HG03175 (cell line): ENCODE data around the gene PLAAT3.
"Not testable (repeated sequence)": the region's sequence is repeated elsewhere in the genome, so short reads cannot be mapped to it uniquely, and the experiment has no call there.

Experiments used
- ATAC-seq: cut with Tn5 transposase; IDR thresholded peaks from one replicate; pipeline ENCODE4 v1.9.1; 2021; ENCODE audit warnings: mild to moderate bottlenecking, moderate library complexity; ENCODE audit not compliant: unreplicated experiment

PLAAT3 gene

DNA sequence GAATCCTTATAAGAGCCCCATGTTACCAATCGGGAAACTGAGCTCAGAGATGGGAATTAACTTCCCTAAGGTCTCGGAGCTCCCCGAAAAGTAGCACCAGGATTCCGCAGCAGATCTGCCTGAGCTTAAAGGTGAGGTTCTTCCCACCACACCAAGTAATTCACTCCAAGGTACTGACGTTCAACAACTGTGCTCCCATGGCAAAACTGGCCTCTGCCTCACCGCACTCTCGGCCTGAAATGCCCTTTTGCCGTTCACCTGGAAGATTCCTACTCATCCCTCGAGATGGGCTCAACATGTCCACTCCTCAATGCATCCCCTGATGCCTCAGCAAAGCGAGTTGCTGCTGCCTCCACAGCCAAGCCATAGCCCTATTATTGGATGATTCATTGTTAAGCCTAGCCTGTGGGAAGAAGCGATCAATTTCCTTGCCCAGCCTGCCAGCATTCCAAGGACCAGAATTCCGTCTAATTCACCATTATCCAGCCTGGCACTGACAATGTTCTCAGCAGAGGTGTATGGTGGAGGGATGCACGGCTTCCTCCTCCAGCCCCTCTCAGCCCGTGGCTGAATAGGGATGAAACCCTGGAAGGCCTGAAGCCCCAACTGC, 4.2 kb downstream of the PLAAT3 start:
- ATAC-seq, result no peak

DNA sequence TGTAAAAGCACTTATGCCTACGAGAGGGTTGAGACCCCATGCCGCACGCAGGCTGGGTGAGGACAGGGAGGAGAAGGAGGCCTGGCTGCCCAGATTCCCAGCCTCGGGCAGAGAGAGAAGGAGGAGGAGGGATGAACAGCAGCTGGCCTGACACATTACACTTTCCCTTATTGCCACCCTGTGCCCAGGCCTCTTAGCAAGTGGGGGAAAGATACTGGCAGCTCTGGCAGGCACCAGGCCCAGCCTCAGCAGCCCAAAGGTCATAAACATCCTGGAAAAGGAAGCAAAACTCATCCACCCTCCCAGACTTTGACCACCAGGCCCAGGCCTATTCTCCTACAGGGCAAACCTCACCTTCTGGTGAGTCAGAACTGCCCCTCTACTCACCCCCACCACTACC, 4.7 kb downstream of the PLAAT3 start:
- ATAC-seq, result no peak

DNA sequence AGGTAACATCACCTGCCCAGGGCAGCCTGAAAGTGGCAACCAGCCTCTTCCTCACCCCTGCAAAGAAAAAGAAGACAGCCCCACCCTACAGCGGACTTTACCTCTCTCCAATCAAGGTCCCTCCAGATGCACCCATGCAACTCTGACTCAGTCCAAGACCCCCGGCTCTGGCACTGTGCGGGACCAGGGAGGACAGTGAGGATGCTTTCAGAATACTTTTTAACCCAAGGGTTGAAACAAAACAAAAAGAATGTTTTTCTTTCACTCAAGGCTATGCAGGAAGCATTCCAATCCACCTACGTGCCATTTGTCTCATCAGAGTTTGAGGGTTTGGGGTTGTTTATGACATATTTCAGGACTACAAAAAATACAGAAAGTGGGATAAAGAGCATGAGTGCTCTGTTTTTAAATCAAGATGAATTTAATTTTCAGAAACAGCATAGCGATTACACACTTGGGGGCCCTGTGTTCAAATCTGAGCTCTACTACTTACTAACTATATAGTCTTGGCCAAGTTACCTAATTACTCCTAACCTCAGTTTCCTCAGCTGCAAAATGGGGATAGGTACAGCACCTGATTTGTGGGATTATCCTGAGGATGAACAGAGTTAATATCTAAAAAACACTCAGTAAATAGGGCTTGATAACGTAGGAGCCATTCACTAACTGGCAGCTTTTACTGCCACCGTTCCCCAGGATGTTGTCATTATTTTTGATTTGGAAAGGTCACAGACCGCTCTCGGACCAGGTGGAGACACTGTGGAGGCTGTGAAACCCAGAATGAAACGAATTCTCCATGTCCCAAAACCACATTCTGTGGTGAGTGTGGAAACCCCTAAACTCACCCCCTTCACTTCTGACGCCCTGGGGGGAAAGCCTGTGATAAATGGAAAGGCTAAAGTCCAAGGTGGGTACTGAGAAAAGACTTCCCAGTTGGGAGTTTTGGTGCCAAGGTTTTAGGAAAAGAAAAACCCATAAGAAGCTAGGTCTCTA, 5.6 kb downstream of the PLAAT3 start:
- no peak for ATAC-seq

DNA sequence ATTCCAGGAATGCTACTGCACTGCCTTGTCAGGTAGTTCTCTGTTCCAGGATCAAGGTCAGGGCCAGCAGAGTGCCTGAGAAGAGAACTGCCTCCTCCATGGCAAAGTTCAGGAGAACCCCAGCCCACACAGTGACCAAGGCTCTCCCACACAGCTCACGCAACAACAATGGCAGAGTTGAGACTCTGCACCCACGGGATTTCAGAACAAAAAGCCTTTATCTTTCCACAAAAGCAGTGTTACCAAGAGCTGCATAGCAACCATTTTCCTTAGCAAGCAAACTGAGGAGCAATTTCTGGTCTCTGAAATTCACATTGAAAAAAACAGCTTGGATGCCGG, 11.1 kb downstream of the PLAAT3 start:
- no peak for ATAC-seq

DNA sequence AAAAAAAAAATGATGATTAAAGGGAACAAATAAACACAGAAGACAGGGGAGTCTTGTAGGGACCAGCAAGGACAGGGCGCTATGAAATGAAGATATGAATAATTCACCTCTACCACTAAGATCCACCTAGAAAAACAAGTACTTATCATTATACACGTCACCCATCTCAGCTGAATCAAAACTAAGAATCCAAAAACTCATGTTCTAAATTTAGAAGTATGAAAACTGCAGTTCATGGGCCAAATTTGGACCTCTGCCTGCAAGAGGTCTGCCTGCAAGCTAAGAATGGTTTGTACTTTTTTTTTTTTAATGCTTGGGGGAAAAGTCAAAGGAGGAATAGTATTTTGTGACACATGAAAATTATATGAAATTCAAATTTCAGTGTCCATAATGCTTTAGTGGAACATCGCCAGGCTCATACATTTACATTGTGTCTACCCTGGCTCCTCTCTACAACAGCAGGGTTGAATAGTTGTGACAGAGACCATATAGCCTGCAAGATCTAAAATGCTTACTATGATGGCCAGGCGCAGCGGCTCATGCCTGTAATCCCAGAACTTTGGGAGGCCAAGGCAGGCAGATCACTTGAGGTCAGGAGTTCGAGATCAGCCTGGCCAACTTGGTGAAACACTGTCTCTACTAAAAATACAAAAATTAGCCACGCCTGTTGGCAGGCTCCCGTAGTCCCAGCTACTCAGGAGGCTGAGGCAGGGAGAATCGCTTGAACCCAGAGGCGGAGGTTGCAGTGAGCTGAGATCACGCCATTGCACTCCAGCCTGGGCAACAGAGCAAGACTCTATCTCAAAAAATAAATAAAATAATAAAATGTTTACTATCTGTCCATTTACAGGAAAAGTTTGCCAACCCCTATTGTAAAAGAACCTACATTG, 11.7 kb downstream of the PLAAT3 start:
- ATAC-seq, result not testable (repeated sequence)

DNA sequence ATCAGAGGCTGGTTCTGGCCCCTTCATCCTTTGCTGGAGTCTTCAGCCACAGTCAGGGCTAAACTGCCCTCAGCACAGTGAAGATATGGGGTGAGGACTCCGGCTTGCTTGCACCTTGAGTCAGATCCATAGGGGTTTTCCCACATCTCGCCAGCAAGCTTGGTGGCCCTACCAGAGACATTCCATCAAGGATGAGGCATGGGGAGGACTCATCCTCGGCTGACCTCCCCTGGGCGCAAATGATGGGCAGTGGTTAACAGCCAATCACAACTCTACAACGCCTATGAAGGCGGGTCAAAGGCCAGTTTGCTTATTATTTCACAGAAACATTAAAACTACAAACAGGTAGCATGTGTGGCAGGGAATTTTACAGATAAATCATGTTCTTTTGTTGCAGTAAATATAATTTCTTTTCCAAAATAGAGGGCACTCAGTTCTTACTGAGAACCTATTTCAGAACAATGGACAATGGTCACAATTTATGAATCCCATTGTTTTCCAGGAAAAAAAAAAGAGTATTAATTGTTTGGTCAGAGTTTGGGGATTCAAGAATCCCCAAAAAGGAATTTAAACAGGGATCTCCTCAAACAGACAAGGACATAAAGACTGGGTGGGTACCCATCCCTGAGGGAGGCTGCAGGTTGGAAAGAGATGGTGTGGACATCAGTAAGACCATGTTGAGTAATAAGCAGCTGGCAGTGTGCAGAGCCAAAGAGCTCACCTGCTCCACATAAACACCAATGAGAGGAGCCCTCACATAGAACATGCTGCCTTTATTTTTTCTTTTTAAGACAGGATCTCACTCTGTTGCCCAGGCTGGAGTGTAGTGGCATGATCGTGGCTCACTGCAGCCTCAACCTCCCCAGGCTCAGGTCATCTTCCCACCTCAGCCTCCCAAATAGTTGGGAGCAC, 14.8 kb downstream of the PLAAT3 start:
- no peak for ATAC-seq

DNA sequence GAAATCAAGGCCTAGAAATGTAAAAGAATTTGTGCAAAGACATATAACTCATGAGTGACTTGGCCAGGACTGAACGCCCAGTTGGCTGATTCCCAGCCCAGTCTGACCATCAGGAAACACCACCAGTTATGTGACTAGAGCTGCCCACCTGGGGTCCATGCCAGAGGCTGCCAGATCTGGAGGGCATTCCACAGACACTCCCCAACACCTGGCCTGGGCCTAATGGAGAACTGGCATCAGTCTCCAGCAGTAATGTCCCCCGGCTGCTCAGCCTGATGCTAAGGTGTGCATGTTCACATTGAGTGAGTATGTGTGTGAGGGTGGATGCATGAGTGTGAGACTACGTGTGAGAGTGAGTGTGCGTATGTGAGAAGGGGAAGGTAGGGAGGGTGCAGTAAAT, 15.7 kb downstream of the PLAAT3 start:
- ATAC-seq, result no peak

DNA sequence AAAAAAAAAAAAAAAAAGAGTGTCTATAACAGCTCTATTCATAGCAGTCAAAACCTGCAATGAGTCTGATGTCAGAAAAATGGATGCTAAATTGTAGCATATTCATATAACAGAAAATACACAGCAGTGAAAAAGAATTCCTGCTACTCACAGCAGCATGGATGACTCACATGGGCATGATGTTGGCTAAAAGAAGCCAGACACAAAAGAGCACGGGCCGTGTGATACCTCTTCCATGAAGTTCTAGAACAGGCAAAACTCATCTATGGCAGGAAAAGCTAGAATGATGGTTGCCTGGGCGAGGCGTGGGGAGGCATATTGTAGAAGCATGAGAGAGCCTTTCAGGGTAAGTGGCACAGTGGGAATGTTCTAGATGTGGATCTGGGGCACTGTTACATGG, 18.9 kb downstream of the PLAAT3 start:
- no peak for ATAC-seq

DNA sequence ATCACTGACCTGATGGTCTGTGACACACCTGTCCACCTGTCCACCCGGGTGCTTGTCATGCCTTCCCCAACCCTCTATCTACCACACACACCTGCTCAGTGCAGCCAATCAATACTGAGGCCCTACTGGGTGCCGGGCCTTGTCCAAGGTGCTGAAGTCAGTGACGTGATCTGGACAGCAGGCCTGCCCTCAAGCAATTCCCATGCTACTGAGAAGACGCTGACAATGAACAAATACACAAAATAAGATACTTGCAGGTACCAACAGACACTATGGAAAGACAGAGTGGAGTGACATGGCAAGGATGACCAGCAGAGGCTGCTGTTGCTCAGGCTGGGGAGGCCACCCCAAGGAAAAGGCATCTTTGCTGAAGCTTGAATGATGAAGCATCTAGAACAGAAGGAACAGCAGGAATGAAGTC, 21.2 kb downstream of the PLAAT3 start:
- no peak for ATAC-seq

DNA sequence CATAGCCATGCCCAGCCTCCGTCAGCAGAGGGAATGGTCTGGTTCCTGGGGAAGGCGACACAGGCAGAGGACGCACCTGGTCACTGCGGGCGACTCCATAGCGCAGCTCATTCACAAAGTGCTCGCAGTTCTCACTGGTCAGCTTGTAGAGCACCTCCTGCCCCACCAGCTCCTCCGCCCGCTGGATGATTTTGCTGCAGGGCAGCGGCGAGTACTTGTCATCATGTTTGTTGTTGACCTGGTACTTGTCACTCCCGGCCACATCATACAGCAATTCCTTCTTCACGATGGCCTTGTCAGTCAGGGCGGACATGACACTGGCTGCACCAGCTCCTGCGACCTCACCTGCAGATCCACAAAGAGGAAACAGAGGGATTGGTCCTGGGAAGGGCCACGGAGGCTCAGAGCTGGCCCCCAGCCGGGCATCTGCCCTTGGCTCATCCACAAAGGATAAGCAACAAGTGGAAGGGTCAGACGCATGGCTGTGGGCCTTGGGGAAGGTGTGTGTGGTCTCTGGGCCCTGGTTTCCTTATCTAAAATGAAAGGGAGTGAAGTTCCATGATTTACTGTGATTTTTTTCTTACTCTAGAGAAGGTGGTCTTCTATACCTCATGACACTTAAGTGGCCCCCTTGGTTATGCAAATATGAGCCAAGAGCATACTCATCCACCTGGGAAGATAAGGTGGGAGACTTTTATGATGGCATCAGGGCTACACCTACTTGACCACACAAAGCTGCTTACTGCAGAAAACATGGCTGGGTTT, 24.0 kb downstream of the PLAAT3 start:
- no peak for ATAC-seq

DNA sequence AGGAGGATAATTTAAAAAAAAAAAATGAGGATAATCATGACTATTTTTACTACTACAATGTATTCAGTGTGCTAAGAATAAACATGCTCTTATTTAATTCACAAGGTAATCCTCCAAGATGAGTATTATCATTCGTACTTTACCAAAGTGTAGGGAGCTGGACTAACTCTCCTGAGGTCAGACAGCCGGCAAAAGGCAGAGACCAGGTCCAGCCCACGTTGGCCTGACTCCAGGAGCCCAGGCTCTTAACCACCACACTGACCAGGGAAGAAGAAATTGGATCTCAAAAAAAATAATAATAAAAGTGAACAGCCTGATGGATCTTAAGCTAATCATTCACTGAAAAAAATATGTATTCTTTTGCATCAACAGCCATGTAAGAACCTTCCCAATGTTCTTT, 25.2 kb downstream of the PLAAT3 start:
- no peak for ATAC-seq

DNA sequence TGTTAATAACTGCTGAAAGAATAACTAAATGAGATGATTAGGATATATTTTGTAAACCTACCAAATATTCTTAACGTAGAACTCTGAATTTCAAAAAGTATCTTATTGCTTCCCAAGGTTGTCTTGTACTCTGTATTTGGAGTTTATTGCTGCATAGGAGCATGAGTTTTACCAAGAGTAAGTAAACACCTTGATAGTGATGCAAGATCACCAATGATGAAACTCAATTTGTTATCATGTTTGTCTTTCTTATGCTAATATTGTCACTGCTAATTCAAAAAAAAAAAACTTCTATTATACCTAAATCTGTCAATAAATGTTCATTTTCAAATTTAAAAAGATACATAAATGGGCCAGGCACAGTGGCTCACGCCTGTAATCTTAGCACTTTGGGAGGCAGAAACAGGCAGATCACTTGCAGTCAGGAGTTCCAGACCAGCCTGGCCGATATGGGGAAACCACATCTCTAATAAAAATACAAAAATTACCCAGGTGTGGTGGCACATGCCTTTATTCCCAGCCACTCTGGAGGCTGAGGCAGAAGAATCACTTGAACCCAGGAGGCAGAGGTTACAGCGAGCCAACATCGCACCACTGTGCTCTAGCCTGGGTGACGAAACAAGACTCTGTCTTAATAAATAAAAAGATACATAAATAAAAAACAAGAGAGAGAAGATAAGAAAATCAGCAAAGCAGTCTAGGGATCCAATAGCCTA, 27.6 kb downstream of the PLAAT3 start:
- ATAC-seq, result no peak

DNA sequence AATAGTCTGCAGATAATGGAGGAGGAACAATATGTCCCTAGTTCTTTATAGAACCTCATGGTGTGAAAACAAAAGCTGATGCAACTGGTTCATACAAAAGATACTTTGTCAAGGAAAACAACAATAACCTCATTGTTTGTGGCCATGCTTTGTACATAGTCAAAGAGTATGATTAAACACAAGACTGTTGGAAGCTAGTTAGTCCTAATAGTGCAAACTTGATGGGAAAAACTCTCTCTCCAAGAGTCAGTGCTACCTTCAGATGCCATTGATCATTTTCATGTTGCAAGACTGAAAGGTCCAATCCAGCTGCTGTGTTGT, 30.9 kb downstream of the PLAAT3 start:
- no peak for ATAC-seq

DNA sequence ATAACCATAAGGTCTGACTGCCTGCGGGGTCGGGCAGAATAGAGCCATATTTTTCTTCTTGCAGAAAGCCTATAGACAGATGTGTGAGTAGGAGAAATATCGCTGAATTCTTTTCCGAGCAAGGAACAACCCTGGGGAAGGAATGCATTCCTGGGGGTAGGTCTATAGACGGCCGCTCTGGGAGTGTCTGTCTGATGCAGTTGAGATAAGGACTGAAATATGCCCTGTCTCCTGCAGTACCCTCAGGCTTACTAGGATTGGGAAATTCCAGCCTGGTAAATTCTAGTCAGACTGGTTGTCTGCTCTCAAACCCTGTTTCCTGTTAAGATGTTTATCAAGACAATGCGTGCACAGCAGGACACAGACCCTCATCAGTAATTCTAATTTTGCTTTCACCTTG, 33.0 kb downstream of the PLAAT3 start:
- not testable (repeated sequence) for ATAC-seq

DNA sequence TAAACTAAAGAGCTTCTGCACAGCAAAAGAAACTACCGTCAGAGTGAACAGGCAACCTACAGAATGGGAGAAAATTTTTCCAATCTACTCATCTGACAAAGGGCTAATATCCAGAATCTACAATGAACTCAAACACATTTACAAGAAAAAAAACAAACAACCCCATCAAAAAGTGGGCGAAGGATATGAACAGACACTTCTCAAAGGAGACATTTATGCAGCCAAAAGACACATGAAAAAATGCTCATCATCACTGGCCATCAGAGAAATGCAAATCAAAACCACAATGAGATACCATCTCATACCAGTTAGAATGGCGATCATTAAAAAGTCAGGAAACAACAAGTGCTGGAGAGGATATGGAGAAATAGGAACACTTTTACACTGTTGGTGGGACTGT, 35.4 kb downstream of the PLAAT3 start:
- ATAC-seq, result not testable (repeated sequence)

DNA sequence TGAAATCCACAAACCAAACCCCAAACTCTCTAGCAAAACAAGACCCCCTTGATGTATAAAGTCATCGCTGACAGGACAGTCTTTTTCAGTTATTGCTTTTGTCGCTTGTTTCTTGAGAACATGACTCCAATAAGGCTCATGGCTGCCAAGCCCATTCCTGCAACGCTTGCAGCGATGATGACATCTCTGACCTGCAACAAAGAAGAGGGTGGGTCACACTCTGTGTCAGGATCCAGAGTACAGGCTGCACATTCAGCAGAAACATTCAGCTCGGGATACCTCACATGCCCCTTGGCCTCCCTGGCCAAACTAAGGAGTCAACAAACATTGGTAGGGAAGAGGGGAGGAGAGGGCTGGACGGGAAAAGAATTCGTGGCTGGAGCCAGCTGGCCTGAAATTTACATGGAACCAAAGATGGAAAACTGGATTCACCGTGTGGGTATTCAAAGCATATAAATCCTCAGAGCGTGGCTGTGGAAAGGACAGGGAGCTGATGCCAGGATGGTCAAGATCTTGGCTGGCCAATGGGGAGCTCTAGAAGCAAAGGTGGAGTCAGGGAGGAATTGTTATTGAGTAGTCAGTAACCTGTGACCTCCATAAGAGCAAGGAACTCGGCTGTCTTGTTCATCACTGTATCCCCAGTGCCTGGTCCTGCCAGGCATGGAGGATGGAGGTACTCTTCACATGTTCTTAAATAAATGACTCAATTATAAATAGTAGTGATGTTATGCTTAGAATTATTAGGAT, 39.2 kb downstream of the PLAAT3 start:
- ATAC-seq, result no peak

DNA sequence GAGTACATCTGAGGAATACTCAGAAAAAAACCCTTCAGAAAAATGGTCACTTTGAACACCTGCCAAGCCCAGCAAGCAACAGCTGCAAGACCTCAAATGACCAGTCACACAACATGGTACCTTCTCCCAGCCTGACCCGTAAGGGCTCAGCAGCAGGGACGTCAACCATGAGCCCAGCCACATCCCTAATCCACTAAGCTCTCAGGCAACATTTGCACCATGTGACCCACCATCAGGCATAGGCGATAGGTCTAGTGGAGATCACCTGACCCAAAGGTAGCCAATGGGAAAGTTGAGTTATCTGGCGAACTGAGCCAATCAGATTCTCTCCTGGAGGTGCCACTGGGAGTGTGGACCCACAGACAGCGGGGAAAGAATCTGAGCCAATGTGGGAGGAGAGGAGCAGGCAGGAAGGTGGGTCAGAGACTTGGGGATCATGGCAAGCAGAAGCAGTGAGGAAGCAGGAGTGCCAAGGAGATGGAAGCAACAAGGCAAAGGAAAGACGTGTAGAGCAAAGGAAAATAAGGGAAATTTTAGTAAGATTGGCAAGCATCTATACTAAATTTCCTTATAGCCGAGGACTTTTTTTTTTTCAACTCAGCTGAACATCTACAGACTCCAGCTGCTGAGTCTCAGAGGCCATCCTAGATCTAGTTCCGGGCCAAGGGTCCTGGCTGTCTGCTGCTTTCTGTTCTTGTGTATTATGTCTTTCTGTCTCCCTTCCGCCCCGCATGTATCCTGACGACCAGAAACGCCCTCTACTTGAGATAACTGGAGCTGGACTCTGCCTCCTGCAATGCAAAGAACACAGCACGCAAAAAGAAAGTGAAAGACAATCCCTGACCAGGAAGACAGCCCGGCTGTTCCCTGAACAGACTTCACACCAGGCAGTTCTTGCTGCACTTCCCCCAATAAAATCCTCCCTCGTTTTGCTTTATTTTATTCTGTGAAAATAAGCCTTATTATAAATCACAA, 40.1 kb downstream of the PLAAT3 start:
- ATAC-seq, result no peak
